Measurements from ENCODE around the gene SRM.
"Not testable (repeated sequence)": the region's sequence is repeated elsewhere in the genome, so short reads cannot be mapped to it uniquely, and the experiment has no call there.

The SRM gene

DNA sequence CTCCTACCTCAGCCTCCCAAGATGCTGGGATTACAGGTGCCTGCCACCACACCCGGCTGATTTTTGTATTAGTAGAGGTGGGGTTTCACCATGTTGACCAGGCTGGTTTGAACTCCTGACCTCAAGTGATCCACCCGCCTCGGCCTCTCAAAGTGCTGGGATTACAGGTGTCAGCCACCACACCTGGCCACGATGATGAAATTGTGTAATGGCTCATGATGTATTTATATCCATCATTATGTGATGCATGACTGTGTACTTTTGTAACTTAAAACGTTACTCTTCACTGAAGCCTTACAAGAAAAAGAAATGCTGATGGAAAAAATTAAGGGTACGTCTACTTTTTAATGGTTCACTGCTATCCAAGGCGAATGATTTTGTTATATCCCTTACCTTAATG lies 39.8 kb downstream of the SRM start:
- Histone ChIP-seq H3K27me3 (no peaks in the 10 kb centered on the region), H3K4me3 (no peak overlapping the region), H3K4me2 (no peak overlapping the region), H4K20me1 (peaks cover 100% of the 10 kb centered on the region), H3K4me1 (no peaks in the 10 kb centered on the region), H3K36me3 (peaks cover 99% of the 10 kb centered on the region), H3K27ac (no peak overlapping the region), H3K9me3 (no peaks in the 10 kb centered on the region), H3K9ac (no peak overlapping the region)
- no peak for TF ChIP-seq Cebpa-rat (IDR thresholded peaks at IDR 0.05)

DNA sequence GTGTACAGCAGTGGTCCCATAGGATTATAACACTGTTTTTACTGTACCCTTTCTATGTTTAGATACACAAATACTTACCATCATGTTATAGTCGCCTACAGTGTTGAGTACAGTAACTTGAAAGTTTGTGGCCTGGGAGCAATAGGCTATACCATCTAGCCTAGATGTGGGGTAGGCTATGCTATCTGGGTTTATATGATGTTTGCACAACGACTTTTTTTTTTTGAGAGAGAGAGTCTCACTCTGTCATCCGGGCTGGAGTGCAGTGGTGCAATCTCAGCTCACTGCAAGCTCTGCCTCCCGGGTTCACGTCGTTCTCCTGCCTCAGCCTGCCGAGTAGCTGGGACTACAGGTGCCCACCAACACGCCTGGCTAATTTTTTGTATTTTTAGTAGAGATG lies 40.5 kb downstream of the SRM start:
- not testable (repeated sequence) for H3K9ac ChIP-seq, H3K27ac ChIP-seq, H3K9me3 ChIP-seq, H3K27me3 ChIP-seq, H3K4me2 ChIP-seq, H3K4me1 ChIP-seq, H3K4me3 ChIP-seq
- H3K36me3 ChIP-seq, result peaks cover 99% of the 10 kb centered on the region
- H4K20me1 ChIP-seq, result peaks cover 100% of the 10 kb centered on the region

DNA sequence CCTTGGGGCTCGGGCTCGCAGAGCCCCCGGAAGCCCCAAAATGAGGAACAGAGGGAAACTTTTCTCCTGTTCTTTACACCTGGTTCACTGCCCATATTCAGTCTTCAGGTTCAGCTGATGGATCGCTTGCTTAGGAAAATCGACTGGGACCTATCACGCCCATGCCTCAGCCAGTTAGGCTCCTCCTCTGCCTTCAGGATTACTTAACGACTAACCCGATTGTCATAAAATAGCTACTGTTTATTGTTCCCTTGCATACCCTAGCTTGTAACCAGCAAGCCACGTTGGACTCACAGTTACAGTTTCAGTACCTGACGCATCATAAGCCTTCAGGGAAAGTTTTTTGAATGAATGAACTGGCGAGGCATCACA lies 46.7 kb downstream of the SRM start:
- peaks cover 49% of the 10 kb centered on the region for H3K36me3 ChIP-seq
- TF ChIP-seq Cebpa-rat (IDR thresholded peaks at IDR 0.05), result no peak

GRCh38 chr1:11012260-11013159 lies 47.3 kb downstream of the SRM start, which contains the start of gene TARDBP:
TSS of gene TARDBP (plus strand) at chr1:11012654. CDS start at chr1:11013728, 1,074 bp downstream.
- Histone ChIP-seq H3K36me3 (peaks cover 43% of the 10 kb centered on the region), H4K20me1 (peaks cover 51% of the 10 kb centered on the region)

More for the DNA sequence above, 46.7 kb downstream of the SRM start:
- Histone ChIP-seq H3K27me3 (no peaks in the 10 kb centered on the region), H3K27ac (peak overlapping the region; percentile 99), H3K4me3 (peak overlapping the region; percentile 81), H4K20me1 (peaks cover 57% of the 10 kb centered on the region), H3K4me2 (peak overlapping the region; percentile 90), H3K4me1 (peaks cover 22% of the 10 kb centered on the region), H3K9ac (peak overlapping the region; percentile 100), H3K9me3 (no peaks in the 10 kb centered on the region)

More at GRCh38 chr1:11012260-11013159, 47.3 kb downstream of the SRM start, which contains the start of gene TARDBP:
- Histone ChIP-seq H3K27ac (peak within 1 kb of the TSS; percentile 99), H3K9ac (peak within 1 kb of the TSS; percentile 100), H3K4me1 (peaks cover 22% of the 10 kb centered on the region), H3K4me3 (peak within 1 kb of the TSS; percentile 81), H3K9me3 (no peaks in the 10 kb centered on the region), H3K4me2 (peak within 1 kb of the TSS; percentile 90), H3K27me3 (no peaks in the 10 kb centered on the region)
- no peak for TF ChIP-seq Cebpa-rat (IDR thresholded peaks at IDR 0.05)
